Loucy (cell line): Measurements from ENCODE around the gene ZC3HAV1.
"Not testable (repeated sequence)": the region's sequence is repeated elsewhere in the genome, so short reads cannot be mapped to it uniquely, and the experiment has no call there.

ENCODE experiments used
- H2AFZ ChIP-seq: fragments of 200-600 bp; sonication (generic); 2 replicates; pipeline ENCODE4 v1.6.0; 2016; ENCODE audit warnings: antibody characterized with exemption, mild to moderate bottlenecking, low read length, moderate library complexity
- H3F3A ChIP-seq: fragments of 200-600 bp; 2 replicates; pipeline ENCODE4 v1.6.0; 2016; ENCODE audit warnings: antibody characterized with exemption, low read depth, mild to moderate bottlenecking
- H3K27me3 ChIP-seq: fragments of 200-600 bp; sonication (generic); 2 replicates; pipeline ENCODE4 v1.6.1; 2014; ENCODE audit warnings: low read length, mild to moderate bottlenecking; ENCODE audit not compliant: insufficient read depth, poor library complexity, severe bottlenecking
- H3K36me3 ChIP-seq: fragments of 200-600 bp; sonication (generic); 2 replicates; pipeline ENCODE4 v1.6.1; 2016; ENCODE audit warnings: low read length; ENCODE audit not compliant: insufficient read depth
- H3K4me1 ChIP-seq: fragments of 200-600 bp; sonication (generic); 2 replicates; pipeline ENCODE4 v1.5.1; 2014; ENCODE audit warnings: low read length, mild to moderate bottlenecking; ENCODE audit not compliant: insufficient read depth, poor library complexity, severe bottlenecking
- H3K4me2 ChIP-seq: fragments of 200-600 bp; sonication (generic); 2 replicates; pipeline ENCODE4 v1.6.0; 2014; ENCODE audit warnings: antibody characterized with exemption, low read length, low read depth, mild to moderate bottlenecking; ENCODE audit not compliant: poor library complexity, severe bottlenecking
- H3K4me3 ChIP-seq: fragments of 200-600 bp; sonication (generic); 2 replicates; pipeline ENCODE4 v1.5.1; 2014; ENCODE audit warnings: low read length, mild to moderate bottlenecking, mixed read lengths; ENCODE audit not compliant: poor library complexity, severe bottlenecking
- H3K79me2 ChIP-seq: fragments of 200-600 bp; sonication (generic); 2 replicates; pipeline ENCODE4 v1.6.1; 2014; ENCODE audit warnings: low read length; ENCODE audit not compliant: insufficient read depth
- H3K9ac ChIP-seq: fragments of 200-600 bp; sonication (generic); 2 replicates; pipeline ENCODE4 v1.6.0; 2014; ENCODE audit warnings: mild to moderate bottlenecking, low read depth, low read length, moderate library complexity; ENCODE audit not compliant: poor library complexity, severe bottlenecking
- H3K9me2 ChIP-seq: fragments of 200-600 bp; sonication (generic); replicated peaks from 2 replicates; pipeline ENCODE4 v1.6.1; 2016; ENCODE audit warnings: low read depth, low read length, mixed read lengths
- H3K9me3 ChIP-seq: fragments of 200-600 bp; sonication (generic); 2 replicates; pipeline ENCODE4 v1.6.1; 2014; ENCODE audit warnings: mild to moderate bottlenecking, antibody characterized with exemption, low read length, low read depth; ENCODE audit not compliant: insufficient read depth
- H4K20me1 ChIP-seq: fragments of 200-600 bp; sonication (generic); 2 replicates; pipeline ENCODE4 v1.6.0; 2014; ENCODE audit warnings: antibody characterized with exemption, low read length, mild to moderate bottlenecking; ENCODE audit not compliant: insufficient read depth, poor library complexity, severe bottlenecking
- CTCF ChIP-seq: fragments of 200-600 bp; sonication (generic); conservative IDR thresholded peaks from 2 replicates; pipeline ENCODE4 v1.5.1; 2014; ENCODE audit warnings: mild to moderate bottlenecking, antibody characterized with exemption, low read length
- EZH2phosphoT487 ChIP-seq: fragments of 200-600 bp; IDR thresholded peaks from 2 replicates; pipeline ENCODE4 v1.6.1; 2018; ENCODE audit warnings: antibody characterized with exemption, mild to moderate bottlenecking, moderate library complexity, borderline replicate concordance

Gene ZC3HAV1

GRCh38 chr7:139078911-139079310 lies 30.6 kb downstream of the ZC3HAV1 start:
- TF ChIP-seq EZH2phosphoT487 (no peak), CTCF (no peak)
- H3F3A ChIP-seq: 0 out of 2 replicates have a peak, but pooled peaks cover 6% of the 10 kb centered on the region
- H3K4me3 ChIP-seq: no peak overlapping the region
- H3K4me1 ChIP-seq: no peaks in the 10 kb centered on the region
- no peak overlapping the region for H3K4me2 ChIP-seq
- H2AFZ ChIP-seq: no peak overlapping the region
- peaks cover 43% of the 10 kb centered on the region for H3K79me2 ChIP-seq
- H3K27me3 ChIP-seq: no peaks in the 10 kb centered on the region
- H4K20me1 ChIP-seq: peaks cover 69% of the 10 kb centered on the region
- H3K9me3 ChIP-seq: no peaks in the 10 kb centered on the region
- H3K36me3 ChIP-seq: peaks cover 94% of the 10 kb centered on the region
- H3K9ac ChIP-seq: no peak overlapping the region
- H3K9me2 ChIP-seq: no peaks in the 10 kb centered on the region

GRCh38 chr7:139078399-139078798 lies 31.1 kb downstream of the ZC3HAV1 start:
- Histone ChIP-seq H3K4me2 (no peak overlapping the region), H3K4me3 (no peak overlapping the region), H3K9me3 (no peaks in the 10 kb centered on the region), H3K79me2 (peaks cover 39% of the 10 kb centered on the region), H3K36me3 (peaks cover 94% of the 10 kb centered on the region), H3K27me3 (no peaks in the 10 kb centered on the region), H3K9me2 (no peaks in the 10 kb centered on the region), H3K9ac (no peak overlapping the region), H2AFZ (no peak overlapping the region), H3K4me1 (no peaks in the 10 kb centered on the region), H4K20me1 (peaks cover 68% of the 10 kb centered on the region), H3F3A (0 out of 2 replicates have a peak, but pooled peaks cover 6% of the 10 kb centered on the region)
- no peak for TF ChIP-seq EZH2phosphoT487
- TF ChIP-seq CTCF: no peak

DNA sequence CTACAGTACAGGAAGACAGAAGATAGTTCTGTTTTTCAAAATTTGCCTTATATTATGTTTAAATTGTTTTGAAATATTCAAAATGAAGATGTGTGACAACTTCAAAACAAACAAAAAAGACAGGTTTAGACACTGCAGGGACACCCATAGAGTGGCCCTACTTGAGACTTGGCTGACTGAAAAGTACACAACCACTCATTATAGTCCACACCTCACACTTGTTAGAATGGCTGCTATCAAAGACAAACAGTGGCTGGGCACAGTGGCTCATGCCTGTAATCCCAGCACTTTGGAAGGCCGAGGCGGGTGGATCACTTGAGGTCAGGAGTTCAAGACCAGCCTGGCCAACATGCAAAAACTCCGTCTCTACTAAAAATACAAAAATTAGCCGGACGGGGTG lies 31.8 kb downstream of the ZC3HAV1 start:
- not testable (repeated sequence) for H3K9ac ChIP-seq, H3K4me1 ChIP-seq, H2AFZ ChIP-seq, H3K9me3 ChIP-seq, H3F3A ChIP-seq, H3K27me3 ChIP-seq, H3K4me3 ChIP-seq, H3K9me2 ChIP-seq, H3K4me2 ChIP-seq
- H3K79me2 ChIP-seq: peaks cover 35% of the 10 kb centered on the region
- H4K20me1 ChIP-seq: peaks cover 62% of the 10 kb centered on the region
- peaks cover 92% of the 10 kb centered on the region for H3K36me3 ChIP-seq
